ENCODE data around the gene BACH2.
A peak's percentile ranks its signal among the peaks of the same experiment; 100 is the strongest.

BACH2 gene

DNA sequence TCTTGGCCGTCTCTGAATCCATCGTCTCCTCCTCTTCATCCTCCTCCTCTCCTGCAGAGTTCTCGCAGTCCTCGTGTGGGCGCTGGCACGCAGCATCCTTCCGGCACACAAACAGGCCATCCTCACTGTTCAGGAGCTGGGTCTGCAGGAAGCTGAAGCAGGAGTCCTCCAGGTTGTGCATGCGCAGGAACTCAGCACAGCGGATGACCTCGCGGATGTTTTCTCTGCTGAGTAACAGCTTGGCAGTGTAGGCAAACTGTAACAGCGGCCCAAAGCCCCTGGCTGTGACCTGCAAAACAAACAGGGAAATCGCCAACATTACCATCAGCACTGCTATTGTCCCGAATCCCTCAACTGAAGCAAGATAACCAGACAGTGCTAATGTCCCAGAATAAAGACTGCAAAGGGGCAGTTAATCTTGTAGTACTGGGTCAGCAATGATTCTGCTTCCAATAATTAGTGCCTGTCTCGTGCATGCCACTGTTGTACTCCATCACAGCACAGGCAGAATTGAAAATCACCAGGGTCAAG lies 345.0 kb downstream of the BACH2 start:
- peak in 48 of 58 donors; percentile 16 to 77 (median 40) for DNase-seq

DNA sequence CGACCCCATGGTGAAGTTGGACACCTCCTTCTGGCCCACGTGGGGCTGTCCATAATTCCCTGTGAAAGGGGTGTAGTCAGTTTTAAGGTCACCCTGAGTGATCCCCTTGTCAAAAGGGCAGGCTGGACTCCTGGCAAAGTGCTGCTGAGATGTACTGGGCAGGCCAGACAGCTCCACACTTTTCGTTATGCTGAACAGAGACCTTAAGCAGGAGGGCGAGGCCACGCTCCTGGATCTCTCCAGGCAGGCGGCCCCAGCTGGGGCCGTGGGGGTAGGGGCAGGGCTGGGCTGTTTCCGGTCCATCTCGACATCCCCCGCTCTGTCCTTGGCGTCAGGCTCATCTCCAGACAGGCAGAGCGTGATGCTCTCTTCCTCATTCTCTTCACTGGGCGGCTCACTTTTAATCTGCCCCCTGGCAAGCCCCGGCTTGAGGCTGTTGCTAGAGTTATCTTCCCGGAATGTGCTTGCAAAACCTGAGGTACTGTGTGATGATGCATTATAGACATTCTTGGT lies 345.7 kb downstream of the BACH2 start:
- no peak for DNase-seq

DNA sequence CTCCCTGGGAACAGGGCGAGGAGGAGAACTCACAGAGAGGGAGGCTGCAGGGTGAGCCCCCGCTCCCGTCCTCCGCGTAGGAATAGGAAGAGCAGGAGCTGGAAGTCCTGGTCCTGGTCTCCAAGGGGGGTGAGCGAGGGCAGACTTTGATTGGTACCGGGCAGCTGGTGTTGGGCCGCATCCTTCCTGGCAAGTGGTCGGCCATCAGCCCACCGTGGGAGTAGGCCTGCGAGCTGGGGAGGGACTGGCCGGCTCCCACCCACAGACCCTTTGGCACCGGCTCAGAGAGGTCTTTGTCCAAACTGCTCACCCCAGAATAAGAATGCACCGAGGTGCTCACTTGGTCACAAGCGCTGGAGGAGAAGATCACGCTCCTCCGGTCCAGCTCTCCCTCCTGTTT lies 346.2 kb downstream of the BACH2 start:
- DNase-seq: no peak

DNA sequence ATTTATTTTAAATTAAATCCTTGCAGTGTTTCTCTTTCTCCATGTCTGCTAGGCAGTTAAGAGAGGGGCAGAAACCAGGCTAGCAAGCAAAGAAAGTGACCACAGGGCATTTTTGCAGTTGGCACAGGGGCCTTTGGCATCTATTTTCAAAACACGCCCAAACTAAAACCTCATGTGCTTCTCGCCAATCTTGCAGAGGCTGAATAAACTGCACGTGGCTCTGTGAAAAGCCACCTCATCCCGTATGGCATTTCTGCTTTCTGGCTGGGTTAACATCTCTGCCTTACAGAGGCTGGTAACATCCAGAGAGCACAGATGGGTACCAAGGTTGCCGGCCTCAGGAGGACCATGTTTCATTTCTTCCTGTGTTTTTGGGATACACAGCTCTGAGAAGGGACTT lies 347.8 kb downstream of the BACH2 start:
- DNase-seq: peak in 1 of 58 donors; percentile 12

DNA sequence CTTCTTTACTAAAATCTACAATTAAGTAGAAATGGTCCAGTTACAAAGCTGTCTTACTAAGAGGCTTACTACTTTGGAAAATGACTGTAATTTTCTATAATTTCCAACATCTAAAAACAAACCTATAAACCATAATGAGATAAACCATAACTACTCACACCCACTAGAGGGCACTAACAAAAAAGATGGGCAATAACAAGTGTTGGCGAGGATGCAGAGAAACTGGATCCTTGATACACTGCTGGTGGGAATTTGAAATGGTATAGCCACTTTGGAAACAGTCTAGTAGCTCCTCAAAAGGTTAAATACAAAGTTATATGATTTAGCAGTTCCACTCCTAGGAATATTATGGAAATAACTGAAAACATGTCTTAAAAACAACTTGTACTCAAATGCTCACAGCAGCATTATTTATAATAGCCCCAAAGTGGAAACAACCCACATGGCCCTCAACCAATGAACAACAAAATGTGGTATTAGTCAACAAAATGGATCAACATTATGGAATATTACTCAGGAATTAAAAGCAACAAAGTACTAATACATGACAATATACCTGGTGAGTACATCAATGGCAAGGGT lies 351.7 kb downstream of the BACH2 start:
- no peak for DNase-seq

DNA sequence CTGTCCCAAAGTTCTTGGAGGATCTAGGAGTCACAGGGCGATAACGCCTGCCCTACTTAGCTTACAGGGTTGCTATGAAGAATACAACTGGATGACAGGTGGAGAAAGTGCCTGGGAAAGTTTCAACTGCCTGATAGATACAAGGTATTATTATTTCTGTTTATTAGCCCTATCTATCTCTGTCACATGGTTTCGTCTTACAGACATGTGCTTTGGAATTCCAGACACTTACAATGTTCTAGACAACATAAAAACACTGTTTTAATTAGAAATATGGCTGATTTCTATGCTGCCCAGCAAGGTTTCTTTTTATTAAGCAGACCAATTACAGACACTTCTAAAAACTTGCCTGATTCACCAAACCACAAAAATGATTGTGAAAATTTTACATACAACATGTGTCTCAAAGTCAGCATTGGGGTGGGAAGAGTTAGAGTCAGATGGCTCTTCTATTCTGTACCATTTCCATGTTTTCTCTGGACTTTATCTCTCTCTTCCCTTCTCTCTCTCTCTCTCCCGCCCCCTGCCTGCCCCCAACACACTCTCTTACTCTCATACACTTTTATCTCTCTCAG lies 352.4 kb downstream of the BACH2 start:
- DNase-seq: no peak

DNA sequence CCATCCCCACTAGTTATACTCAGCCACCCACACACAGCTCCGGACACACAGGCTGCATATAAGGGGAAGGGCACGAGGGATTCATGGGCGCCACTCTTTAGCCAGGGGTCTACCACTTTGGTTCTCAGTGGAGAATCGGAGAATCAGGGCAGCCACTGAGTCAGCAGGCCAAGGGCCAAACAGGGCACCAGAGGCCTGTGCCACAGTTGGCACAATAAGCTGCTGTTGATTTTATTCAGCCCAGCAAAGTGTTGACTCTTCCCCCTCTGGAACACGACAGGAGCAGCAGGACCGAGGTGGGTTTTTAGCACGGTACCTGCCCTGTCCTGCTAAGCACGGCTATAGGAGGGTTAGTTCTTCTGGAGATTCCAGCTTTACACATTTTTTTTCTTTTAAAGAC lies 354.0 kb downstream of the BACH2 start:
- no peak for DNase-seq

DNA sequence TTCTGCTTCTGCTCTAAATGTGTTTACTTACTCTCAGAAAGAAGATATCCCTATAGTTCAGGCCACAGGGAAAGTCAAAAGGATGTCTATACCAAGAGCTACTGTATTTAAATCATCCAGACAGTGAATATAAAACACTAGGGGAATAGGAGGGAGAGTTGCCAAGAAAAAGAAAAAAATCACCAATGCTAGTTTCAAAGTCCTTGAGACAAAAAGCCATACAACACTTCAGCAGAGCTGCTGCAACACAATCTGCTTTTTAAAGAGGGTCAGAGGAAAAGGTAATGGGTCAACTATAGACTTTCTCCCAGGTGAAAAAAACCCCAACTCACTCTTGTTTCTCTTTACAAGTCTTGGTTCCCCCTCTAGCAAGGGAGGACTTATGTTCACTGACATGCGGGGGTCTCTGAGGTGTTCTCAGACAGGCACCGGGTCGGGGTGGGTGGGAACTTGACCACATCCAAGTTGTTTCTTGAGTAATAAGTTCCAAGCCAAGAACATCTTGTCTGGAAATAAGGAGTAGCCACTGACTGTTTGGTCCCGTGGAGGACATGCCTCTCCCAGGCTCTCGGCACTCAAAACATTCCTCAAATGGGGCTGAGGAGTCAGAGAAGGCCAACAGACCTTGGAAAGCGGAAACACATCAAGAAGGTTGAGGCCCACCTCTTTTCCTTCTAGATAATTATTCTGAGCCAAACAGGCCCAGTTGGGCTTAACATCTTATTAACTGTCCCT lies 354.7 kb downstream of the BACH2 start:
- no peak for DNase-seq

DNA sequence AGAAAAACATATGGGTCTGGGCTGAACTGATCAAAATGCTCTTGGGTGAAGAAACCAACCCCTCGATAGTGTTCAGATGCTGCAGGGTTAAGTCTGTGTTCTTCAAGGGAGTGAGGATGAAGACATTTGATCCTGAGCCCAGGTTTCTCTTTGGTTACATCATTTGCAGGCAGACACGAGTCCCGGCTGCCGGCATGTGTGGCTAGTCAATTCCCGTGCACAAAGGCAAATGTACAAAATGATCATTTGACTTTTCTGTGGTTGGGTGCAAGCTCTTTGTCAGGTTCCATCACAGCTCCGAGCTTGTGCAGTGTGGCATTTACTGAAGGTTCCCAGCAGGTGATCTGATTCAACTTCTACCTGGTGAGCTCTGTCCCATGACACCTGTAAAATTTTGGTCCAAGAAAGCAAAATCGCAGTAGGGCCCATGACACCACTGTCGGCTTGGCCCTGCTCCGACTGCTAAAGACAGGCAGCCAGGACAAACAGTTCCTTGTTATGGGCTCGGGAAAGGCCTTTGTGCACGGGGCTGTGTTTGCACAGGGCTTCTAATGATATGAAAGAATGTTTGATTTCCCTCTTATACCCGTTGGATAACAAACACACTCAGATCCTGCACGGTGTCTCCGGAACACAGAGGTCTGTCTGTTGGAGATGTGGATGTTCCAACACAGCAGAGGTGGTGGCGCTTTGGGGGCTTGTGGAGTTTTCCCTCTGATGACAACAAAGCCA lies 355.4 kb downstream of the BACH2 start:
- peak in 43 of 58 donors; percentile 10 to 73 (median 40) for DNase-seq

DNA sequence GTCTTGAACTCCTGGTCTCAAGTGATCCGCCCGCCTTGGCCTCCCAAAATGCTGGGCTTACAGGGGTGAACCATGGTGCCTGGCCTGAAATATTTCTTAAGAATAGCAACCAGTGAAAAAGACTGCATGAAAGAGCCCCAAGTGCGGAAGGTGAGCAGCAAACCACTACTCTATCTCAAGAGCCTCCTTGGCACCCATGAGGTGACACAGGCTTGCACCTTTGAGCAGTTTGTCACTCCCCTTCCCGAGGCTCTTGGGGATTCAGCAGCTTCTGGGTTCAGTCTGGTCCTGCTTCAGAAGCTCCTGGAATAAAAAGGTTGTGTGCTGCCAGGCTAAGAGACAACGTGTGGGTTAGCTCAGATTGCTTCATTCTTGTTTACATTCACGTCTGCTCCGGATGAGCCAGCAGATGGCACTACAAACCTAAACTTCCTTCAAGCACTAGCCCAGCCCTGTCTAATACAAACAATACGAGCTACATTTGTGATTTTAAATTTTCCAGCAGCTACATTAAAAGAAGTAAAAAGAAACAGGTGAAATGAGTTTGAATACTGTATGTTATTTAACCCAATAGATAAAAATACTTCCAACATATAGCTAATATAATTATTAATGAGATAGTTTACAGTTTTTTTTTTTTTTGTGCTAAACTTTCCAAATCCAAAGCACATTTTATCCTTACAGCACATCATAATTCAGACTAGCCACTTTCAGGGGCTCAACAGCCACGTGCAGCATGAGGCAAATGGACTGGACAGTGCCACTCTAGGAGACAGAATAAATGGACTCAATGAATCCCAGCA lies 356.2 kb downstream of the BACH2 start:
- DNase-seq: peak in 54 of 58 donors; percentile 7 to 90 (median 62)

DNA sequence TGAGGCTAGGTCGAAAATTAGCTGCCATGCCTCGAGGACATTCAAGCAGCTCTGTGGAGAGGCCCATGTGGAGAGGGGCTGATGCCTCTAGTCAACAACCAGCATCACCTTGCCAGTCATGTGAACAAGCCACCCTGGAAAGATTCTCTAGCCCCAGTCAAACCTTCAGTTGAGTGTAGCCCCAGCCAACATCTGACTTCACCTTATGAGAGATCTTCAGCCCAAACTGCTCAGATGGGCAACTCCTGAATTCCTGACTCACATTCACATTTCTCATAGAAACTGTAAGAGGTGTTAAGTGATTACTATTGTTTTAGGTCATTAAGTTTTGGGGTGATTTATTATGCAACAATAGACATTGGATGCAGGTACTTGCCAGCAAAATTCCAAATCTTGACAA lies 357.5 kb downstream of the BACH2 start:
- DNase-seq: no peak

DNA sequence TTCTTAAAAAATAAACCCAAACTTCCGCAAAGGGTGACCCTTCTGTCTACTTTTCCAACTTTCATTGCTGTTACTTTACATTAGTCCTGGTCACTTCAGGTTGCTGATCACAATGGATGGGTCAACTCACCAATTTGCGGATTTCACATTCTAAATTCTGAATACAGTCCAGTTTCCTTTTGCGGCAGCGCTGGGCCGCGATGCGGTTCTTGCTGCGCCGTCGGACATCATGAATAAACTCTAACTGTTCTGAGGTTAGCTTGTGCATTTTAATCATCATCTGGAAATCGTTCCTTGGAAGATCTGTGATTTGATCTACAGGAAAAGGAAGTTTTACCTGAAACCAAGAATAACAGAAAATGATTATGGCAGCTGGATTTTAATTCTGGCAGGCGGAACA lies 358.6 kb downstream of the BACH2 start:
- DNase-seq: no peak

DNA sequence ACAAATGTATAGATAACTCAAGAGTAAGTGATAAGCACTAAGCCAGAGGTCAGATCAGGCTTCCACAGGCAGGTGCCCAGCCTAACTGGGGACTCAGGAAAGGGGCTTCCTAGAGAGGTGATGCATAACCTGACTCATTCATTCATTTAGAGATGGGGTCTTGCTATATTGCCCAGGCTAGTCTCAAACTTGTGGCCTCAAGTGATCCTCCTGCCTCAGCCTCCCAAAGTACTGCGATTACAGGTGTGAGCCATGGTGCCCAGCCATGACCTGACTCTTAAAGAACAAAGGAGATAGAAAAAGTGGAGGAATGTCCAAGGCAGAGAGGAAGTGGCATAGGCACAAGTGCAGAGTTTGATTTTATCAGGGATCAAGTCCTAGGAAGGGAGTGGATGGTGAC lies 360.5 kb downstream of the BACH2 start:
- DNase-seq: no peak

DNA sequence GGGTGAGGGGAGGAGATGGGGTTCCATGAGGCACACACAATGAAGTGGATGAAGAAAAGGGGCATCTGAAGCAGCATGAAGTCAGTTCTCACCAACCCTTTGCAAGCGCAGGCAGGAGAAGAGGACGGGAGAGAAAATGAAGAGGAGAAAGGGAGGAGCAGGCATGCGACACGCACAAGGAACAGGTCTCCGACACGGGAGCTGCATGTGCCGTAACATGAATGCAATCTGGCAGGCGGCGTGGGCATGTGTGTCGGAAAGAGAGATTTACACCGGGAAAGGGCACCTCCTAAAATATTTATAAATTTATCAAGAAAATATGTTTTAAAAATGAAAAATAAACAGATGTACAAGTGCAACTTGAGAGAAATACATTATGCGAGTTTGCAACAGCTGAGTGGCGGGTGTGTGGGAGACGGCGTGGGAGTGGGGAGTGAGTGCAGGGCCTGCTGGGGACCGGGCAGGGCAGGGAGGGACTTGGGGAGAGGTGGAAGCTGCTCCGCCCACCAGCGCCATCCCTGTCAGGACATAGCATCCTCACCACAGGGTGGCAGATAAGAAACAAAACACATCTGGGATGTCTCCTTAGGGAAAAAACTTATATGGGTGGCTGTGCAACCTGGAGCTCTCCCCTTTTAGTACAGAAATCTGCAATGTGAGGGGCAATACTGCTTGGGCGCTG lies 361.8 kb downstream of the BACH2 start:
- peak in 4 of 58 donors; percentile 10 to 50 (median 22) for DNase-seq

DNA sequence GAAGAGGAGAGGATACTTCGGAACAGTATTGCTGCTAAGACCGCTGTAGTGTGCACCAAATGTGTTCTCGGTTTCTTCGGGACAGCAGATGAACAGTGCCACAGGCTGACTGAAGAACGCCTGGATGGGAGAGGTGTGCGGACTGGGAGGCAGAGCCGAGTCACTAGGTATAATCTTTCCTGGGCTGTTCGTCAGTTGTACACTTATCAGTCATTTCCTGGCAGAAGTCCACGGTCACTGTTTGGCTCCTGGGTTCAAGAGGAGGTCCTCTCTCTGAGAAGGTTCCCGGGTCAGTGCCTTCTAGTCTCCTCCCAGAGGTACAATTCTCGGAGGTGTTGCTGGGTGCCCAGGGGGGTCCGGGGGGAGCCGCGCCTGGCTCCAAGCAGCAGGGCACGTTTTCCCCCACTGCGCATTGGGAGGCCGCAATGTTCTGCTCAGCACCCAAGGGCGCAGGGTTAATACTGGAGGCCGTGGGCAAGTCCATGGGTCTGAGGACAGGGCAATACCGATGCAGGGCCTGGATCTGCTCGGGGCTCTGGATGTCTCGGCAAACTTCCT lies 364.3 kb downstream of the BACH2 start:
- DNase-seq: no peak

DNA sequence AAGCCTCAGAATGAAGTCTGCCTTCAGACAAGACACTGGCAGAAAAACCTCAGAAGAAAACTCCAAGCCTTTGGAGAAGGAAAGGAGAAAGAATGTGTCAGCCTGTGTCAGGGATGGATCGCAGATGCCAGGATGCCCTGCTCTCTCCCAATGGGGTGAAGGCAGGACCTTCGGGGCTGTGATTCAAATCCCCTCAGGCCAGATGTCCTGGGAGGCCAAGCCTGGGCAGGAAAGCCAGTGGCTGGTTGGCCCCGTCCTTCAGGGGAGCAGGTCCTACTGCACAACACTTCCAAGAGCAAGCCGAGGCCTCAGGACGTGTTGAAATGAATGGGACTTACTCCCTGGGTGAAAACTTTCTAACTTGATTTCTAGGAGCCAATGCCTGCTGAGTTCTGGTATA lies 365.9 kb downstream of the BACH2 start:
- no peak for DNase-seq

DNA sequence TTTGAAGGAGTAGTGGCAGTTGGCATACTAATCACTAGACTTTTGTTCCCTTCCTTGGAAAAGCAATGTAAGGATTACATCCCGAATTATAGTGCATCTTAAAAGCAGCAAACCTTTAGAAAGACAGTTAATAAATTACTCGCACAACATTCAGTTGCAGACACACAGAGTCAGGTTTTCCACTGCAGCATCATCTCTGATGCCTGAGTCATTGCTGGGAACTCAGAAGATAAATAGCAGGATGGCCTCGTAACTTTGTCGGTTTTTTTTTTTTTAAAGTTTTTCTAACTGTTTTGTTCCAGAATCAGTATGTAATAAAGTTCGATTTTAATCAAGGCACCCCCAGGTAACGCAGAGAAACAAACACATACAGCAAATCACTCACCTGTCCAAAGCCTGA lies 368.0 kb downstream of the BACH2 start:
- DNase-seq: no peak

DNA sequence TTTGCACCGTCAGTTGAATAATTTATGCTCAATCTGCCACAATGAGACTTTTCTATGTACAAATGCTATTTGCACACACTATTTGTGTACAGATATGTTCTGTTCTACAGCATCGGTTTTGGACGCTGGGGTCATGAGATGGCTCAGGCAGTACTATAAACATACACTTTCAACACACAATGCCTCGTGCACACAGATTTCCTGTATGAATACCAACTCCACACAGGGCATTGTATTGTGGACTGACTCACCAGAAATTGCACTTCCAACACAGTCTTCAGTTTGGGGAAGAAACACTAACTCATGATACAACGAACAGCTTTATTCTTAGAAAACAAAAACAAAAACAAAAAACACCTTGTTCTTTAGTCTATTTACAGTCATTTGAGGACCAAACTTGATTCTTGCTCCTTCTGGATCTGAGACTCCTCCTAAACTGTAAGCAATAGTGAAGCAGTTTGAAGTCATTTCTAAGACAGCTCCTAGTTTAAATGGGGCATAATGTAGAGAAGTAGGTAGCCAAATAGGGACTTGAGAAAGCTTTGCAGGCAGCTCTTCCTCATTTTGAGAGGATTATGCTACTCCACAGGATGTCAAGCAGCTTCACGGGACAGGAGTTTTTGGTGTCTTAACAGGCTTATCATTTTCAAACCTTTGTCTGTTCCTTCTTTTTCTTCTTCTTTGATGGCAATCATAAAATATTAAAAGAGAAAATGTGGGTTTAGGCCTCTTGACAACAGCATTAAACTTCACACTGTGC lies 368.7 kb downstream of the BACH2 start:
- no peak for DNase-seq

DNA sequence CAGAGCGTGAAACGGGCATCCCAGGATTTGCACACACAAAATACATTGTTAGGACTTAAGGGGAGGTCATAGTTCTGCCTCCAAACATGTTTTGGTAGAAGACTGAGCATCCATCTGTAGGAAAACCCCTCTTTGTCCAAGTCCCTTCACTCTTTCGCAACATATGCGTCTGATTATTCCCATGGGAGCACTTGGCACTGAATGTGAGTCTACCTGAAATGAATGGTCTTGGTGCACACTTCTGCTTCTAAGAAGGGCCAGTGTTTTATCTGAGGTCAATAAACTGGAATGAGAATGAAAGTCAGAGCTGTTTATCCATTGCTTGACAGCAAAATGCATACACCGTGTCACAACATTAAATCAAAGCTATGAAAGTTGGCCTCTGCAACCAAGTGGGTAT lies 369.4 kb downstream of the BACH2 start:
- DNase-seq: no peak
